C4-2B (cell line): ENCODE results near the gene USP7.

Experiments used
- ZFX ChIP-seq: fragments of 450-650 bp; IDR thresholded peaks from 2 replicates; pipeline ENCODE4 v1.6.1; 2017
- TF ChIP-seq, protein P1 (sequence below): fragments of 450-650 bp; conservative IDR thresholded peaks from 2 replicates; pipeline ENCODE4 v1.5.1; 2017; ENCODE audit warnings: mild to moderate bottlenecking

DNA sequence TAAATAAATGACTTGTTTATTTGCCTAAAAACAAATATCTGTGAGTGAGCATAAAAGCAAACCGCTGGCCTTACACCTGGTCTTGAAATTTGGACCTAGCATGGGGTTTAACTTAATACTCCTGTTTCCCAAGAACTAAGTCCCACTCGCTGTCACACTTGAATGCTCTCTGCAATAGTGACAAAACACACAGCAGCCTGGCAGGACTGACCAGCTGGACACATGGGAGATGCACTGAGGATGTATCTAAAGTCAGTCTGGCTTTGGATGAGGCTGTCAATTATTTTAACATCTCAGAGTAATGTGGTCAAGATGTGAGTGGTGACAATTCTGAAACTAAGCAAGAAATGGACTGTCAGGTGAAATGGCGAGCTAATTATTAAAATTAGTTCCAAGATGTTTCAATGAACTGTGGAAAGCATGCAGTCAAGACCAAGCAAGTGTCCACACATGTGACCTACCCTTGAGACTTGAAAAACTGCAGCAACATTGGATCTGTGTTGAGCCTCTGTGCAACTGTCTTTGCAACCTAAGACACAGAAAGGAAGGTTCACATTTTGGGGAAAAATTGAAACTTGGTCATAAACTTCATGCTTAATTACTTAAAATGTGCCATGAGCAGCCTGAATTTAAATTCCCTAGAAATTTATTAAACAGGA, 64.9 kb downstream of the USP7 start:
- TF ChIP-seq, protein P1, sequence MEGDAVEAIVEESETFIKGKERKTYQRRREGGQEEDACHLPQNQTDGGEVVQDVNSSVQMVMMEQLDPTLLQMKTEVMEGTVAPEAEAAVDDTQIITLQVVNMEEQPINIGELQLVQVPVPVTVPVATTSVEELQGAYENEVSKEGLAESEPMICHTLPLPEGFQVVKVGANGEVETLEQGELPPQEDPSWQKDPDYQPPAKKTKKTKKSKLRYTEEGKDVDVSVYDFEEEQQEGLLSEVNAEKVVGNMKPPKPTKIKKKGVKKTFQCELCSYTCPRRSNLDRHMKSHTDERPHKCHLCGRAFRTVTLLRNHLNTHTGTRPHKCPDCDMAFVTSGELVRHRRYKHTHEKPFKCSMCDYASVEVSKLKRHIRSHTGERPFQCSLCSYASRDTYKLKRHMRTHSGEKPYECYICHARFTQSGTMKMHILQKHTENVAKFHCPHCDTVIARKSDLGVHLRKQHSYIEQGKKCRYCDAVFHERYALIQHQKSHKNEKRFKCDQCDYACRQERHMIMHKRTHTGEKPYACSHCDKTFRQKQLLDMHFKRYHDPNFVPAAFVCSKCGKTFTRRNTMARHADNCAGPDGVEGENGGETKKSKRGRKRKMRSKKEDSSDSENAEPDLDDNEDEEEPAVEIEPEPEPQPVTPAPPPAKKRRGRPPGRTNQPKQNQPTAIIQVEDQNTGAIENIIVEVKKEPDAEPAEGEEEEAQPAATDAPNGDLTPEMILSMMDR = no peak
- no peak for TF ChIP-seq ZFX
